Measurements from ENCODE around the gene FBXL15.
"Not testable (repeated sequence)": the region's sequence is repeated elsewhere in the genome, so short reads cannot be mapped to it uniquely, and the experiment has no call there.

FBXL15 gene

DNA sequence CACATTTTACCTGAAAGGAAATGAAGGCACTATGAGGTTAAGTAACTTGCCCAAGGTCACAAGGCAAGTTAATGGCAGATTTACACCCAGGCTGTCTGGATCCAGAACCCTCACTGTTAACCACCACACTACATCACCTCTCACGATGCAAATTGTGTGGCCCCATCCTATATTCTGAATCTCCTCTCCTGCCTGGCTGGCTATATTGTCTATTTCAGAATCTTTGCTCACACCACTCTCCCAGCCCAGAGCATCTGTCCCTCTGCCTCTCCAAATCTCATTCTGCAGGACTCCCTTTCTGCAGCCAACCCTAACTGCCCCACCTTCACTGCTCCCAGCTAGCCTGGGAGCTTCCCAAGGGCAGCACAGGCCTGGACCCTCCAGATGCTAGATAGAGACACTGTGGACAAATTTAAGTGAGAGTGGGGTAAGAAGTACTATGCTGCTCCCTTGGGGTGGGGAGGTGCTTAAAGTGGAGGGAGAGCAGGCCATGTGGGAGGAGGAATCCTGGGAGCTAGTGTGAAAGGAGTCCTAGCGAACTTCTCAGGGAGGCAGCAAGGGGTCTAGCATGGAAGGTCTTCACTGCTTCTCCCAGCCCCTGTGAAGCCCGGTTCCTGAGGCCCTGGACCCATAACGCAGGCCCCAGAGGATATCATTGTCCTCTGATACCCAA lies 11.0 kb downstream of the FBXL15 start:
- DNase-seq (ENCODE audit: low read depth): peak; percentile 54

DNA sequence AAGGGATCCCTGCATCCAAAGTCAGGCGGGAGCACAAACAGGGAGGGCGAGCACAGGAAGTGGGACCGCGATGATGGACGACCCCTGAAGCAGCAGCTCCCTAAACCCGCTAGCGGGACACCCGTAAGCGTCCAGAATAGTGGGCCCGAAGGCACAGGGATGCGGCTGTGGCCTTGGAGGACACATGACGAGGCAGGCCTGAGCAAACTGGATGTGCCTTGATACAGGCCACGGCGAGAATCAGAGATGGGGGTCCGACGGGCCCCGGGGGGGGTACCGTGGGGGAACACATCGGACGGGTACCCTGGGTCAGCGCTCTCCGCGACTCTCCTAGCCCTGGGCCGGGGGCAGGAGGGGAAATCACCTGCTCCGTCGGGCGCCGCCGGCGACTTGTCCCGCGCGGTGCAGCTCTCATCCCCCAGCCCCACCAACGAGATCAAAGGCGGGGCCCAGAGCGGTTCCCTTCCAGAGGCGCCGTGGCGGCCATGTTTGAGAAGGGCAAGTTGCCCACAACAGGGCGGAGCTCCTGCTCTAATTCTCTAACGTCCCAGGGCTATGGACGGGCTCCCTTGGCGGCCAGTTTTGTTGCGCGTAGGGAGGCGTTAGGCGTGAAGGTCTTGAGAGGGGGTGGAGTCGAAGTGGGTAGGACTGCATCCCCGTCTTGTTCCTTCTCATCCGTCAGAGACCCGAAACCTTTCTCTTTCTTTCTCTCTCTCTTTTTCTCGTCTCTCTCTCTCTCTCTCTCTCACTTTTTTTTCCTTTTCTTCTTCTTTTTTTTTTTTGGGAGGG lies 11.7 kb downstream of the FBXL15 start, which contains the start of gene CUEDC2:
TSS of gene CUEDC2 (minus strand) at position 413 of the 789 bp plus-strand sequence. CDS start 7,386 bp downstream, outside the sequence.
- peak; percentile 98 for DNase-seq (ENCODE audit: low read depth)

DNA sequence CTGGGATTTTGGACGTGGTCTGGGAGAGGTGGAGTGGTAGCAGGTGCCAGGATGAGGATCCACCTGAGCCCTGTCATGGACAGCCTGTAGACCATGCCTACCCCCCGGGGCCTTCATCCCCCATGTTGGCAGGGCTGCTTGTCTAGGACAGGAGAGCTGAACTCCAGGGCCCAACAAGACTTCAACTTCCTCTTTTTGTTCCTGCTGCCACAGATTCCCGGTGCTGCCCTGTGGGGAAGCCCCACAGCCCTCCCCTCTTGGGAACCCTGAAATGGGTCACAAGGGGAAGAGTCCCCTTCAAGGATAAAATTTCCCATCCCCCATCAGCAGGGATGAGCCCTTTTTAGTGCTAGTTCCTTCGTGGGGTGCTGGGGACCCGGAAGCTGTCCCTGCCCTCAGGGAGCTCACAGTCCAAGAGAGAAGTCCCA lies 13.0 kb downstream of the FBXL15 start:
- DNase-seq (ENCODE audit: low read depth): no peak

DNA sequence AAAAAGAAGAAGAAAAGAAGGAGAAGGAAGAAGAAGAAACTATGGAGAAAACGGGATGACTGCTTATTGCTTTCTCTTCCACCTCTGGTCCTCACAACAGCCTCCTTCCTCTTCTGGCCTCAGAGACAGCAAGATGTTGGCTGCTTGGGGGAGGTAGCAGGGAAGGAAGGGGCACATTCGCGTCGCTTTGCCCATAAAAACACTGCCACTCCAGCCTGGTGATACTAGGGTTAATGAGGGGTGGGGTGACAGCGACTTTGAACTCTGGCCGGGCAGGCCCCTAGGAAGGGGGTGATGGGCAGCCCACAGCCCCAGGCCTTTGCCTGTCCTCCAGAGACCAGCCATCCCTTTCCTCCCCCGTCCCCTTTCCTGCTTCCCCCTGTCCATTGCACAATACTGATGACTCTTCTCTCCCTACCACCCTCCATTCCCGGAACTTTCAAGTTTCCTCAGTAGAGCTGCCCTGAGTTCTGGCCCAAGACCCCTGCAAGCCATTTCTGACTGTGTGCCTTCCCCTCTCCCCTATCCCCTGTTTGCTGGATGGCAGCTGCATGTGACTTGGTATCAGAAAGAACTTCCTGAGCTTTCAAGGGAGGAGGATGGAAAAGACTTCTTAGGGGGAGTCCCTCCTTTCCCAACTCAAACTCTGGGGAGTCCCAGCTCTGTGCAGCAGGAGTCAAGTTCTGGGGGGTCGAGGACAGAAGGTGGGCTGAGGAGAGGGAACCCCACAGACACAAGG lies 13.9 kb downstream of the FBXL15 start:
- DNase-seq (ENCODE audit: low read depth): peak; percentile 59

DNA sequence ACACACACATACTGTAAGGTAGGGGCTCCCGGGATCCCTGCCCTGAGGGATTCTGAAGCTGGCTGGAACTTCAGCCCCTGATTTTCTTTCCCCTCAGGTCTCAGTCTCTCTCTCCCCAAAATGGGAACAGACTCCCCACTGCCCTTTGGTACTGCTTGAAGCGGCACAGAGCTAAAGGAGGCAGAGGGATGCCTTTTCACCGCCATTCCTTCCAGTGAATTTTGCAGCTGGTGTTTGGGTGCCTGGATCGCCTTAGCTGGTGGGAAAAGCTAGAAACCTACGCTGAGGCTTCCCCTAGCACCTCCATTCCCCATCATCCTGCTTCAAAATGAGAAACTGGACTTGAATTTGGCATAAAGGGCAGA lies 14.5 kb downstream of the FBXL15 start:
- DNase-seq (ENCODE audit: low read depth): no peak

DNA sequence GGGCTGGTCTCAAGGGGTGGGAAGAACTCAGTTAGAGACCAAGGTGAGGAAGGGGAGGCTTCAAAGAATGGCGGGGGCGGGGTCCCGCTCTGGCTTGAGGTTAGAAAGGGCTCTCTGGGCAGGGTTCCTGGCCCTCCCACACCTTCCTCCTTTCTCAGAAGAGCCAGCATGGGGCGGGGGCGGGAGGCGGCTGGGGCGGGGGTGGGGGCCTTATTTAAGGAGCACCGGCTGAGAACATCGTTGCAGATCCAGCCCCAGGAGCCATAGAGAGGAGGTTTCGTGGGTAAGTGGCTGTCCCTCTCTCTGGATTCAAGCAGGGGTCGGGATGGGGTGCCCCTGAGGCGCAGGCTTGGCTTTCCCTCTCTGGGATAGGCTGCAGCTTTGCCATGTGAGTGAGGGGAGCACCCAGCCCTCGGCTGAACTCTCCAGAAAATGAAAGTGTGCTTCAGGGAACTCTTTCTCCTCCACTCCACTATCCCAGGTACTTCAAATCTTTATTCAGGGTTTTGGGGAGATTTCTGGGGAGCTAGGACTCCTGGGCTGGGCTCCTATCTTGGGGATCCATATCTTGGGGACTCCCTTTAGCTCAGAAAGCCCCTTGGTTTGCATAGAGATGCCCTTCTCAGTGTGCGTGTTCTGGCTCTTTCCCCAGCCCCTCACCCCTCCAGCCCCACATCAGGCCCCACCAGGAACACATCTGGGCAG lies 15.0 kb downstream of the FBXL15 start:
- DNase-seq (ENCODE audit: low read depth): no peak

DNA sequence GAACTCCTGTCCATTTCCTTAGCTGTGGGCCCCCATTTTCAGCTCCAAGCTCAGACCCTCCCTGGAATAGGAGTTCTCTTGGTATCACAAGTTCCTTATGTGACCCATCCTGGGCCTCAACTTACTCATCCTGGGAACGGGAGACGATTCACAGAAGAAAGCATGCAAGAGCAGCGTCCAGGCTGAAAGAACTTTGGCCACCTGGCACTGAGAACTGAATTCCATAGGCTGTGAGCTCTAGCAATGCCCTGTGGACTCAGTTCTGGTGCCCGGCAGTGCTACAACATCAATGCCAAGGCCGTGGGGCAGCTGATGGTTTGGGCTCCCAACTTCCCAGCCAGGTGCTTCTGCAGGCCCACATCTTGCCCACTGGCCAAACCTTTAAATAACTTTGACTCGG lies 15.7 kb downstream of the FBXL15 start:
- no peak for DNase-seq (ENCODE audit: low read depth)

DNA sequence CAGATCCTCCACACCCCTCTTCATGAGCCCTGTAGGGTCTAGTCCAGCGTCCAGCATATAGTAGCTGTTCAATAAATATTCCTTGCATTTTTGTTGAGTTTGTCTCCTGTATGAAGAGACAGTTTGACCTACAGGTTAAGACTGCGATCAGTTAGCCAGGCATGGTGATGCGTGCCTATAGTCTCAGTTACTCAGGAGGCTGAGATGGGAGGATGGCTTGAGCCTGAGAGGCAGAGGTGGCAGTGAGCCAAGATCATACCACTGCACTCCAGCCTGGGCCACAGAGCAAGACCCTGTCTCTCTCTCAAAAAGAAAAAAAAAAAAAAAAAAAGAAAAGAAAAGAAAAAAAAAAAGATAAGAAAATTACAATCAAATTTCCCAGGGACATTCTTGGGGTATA lies 16.9 kb downstream of the FBXL15 start:
- no peak for DNase-seq (ENCODE audit: low read depth)

DNA sequence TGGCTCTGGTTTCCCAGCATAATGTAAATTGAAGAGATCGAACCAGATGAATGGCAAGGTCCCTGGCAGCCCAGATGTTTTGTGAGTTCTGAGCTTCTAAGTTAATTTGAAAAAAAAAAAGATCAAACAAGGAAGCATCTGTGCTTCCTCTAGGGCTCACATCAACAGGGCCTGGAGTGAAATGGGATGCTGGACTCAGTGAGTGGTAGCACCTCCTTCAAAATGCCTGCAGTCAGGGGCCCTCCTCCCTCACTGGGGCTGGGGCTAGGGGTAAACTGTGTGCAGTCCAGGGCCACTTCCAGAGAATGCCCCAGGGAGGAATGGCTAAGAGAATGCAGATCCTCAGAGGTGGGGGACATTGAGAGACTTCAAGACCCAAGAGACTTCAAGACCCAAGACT lies 17.7 kb downstream of the FBXL15 start:
- DNase-seq (ENCODE audit: low read depth): no peak

DNA sequence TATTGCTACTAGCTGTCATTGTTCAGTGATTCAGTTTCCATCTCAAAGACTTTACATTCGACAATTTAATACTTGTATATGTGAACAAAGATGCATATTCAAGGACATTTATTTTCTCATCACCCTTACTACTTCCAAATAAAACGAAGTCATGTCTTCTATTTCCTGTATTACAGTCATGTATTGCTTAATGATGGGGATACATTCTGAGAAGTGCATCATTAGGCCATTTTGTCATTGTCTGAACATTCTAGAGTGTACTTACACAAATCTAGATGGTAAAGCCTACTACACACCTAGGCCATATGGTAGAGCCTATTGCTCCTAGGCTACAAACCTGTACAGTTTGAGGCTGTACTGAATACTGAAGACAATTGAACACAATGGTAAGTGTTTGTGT lies 24.2 kb downstream of the FBXL15 start:
- no peak for DNase-seq (ENCODE audit: low read depth)

DNA sequence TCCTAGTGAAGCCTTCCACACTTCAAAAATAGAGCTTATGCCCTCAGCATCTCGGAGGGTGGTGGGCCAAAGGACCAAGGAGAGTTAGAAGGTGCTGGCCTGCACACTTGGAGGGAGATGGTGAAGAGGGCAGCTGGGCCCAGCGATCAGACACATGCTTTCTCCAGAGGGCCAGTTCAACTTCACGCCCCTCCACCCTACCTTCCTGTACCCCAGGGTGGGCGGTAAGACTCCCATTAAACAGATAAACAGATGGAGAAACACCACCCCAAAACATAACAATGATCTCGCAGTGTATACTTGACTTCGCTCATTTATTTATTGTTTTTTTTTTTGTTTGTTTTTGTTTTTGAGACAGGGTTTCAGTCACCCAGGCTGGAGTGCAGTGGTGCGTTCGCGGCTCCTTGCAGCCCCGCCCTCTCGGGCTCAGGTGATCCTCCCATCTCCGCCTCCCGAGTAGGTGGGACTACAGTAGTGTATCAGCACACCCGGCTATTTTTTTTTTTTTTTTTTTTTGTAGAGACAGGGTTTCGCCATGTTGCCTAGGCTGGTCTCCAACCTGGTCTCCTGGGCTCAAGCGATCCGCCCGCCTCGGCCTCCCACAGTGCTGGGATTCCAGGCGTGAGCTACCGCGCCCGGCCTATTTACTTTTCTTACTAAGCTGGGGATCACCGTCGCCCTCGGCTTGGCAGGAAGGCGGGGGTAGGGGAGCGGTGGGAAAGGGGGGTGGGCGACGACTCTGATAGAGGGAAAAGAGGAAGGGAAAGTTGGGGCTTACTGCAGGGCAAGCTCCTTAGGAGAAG lies 28.9 kb downstream of the FBXL15 start:
- DNase-seq (ENCODE audit: low read depth): peak; percentile 58

DNA sequence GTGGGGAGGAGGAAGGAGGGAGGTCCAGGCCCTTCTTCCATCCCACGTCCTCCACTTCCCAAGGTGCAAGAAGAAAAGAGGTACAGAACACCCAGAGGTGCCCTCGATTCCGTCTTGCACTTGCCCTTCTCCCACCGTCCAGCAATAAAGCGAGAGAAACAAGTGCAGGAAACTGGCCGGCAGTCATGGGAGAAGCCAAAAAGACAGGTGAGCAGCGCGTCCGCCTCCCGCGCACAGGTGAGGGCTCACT lies 29.4 kb downstream of the FBXL15 start:
- DNase-seq (ENCODE audit: low read depth): peak; percentile 29

DNA sequence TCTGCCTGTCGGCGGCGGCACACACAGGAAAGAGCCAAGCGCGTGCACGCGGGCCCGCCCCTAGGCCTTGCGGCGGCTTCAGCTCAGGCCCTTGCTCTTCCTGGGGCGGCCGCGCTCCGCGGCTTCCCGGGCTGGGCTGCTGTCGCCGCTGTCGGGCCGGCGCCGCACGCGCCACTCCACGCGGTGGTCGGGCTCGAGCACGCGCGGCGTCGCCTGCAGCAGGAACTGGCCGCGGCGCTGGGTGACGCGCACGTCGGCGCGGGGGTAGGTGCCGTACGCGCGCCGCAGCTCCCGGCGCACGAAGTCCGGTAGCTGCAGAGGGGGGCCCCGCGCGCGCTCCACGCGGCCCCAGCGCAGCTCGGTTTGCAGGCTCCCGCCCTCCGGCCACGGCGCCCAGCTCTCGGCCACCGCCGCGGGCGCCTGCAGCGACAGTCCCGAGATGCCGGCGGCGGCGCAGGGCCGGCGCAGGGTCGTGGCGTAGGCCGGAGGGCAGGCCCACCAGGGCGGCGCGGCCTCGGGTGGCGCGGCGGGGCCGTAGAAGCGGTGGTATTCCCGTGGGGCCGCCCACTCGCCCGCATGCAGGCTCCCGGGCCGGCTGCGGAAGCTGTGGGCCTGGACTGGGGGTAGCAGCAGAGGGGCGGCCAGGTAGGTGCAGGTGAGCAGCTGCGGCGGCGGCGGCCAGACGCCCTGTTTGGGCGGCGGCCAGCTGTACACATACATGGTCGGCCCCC lies 29.9 kb downstream of the FBXL15 start:
- DNase-seq (ENCODE audit: low read depth): peak; percentile 82

DNA sequence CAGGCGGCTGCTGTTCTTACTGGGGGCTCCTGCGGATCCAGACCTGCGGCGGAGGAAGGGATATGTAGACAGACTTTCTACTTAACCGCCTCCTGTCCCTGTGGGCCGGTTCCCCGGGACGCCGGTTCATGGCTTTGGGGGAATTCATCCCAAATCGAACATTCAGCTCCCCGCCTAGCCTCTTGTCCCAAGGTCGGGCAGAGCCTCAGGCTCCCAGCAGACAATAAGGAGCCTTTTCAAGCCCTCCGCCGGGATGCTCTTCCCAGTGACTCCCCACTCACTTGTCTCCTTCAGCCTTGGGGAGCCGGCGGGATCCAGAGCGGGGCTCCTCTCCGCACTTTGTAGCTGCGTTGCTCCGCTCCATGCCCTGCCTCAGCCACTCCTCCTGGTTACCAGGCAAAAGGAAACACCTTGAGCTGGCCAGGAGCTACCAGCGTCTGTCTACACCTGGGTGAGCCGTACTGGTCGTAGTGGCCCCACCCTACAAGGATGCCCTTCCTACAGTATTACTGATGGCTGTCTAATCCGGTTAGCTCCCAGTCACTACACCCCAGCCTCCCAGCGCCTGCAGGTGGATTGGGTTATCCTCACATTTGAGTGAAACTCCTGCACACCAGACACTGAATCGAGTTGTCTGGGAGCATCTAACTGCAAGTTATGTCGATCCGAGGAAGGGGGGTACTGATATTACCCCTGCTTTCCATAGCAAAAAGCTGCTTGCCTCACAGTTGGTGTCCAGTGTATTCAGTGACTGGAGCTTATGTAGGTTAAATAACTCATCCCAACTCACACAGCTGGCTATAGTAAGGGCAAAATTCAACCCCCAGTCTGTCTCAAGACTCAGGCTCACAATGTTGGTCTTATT lies 30.7 kb downstream of the FBXL15 start, which contains the start of gene C10orf95:
TSS of gene C10orf95 (minus strand) at position 439 of the 865 bp plus-strand sequence. CDS start 450 bp downstream, outside the sequence.
- DNase-seq (ENCODE audit: low read depth): peak; percentile 27

DNA sequence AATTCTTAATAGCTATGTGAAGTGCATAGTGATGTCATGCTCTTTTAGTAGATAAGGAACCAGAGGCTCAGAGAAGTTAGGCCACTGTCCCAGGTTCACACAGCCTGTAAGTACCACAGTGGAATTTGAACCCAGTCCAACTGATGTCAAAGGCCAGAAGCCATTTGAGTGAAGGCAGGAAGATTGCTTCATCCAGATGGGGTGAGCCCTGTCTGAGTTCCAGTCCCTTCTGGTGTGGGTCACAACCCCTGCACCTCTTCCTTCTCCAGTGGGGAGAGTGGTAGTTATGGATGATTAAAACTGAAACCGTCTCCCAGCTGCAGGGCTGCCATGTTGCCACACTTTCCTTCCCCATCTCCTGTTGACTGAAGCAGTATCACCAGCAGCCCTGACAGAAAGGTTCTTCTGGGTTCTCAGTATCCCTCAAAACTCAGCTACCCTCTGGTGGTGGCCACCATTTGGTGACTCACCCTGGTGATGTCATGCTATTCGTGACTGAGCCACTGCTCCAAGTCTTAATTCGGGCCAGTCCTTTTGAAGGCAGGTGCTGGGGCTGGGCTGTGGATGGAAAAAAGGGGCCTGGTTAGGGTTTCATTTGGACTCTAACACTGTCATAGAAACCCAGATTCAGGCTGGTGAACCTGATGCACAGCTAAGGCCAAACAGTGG lies 32.2 kb downstream of the FBXL15 start:
- peak; percentile 90 for DNase-seq (ENCODE audit: low read depth)

DNA sequence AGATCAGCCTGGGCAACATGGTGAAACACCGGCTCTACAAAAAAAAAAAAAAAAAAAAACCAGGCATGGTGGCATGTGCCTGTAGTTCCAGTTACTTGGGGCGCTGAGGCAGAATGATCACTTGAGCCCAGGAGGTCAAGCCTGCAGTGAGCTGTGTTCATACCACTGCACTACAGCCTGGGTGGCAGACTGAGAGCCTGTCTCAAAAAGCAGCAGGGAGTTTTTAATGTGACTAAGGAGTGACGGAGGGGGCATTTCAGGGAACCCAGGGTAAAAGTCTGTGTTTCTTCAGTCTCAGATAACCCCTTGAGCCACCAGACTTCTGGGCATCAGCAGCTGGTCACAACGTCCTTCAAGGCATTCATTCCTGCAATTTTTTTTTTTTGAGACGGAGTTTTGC lies 32.9 kb downstream of the FBXL15 start:
- no peak for DNase-seq (ENCODE audit: low read depth)

DNA sequence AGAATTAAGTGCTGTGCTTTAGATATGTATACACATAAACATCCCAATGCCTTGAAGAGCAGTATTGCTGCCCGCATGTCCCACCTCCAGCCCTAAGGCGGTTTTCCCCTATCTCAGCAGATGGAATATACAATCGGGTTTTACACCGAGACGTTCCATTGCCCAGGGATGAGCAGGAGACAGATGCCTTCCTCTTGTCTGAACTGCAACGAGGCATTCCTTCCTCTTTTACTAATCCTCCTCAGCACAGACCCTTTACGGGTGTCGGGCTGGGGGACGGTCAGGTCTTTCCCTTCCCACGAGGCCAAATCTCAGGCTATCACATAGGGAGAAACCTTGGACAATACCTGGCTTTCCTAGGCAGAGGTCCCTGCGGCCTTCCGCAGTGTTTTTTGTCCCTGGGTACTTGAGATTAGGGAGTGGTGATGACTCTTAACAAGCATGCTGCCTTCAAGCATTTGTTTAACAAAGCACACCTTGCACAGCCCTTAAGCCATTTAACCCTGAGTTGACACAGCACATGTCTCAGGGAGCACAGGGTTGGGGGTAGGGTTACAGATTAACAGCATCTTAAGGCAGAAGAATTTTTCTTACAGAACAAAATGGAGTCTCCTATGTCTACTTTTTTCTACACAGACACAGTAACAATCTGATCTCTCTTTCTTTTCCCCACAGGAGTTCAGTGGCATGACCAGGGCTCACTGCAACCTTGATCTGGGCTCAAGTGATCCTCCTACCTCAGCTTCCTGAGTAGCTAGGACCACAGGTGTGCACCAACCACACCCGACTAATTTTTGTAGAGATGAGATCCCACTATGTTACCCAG lies 34.2 kb downstream of the FBXL15 start:
- DNase-seq (ENCODE audit: low read depth): not testable (repeated sequence)

DNA sequence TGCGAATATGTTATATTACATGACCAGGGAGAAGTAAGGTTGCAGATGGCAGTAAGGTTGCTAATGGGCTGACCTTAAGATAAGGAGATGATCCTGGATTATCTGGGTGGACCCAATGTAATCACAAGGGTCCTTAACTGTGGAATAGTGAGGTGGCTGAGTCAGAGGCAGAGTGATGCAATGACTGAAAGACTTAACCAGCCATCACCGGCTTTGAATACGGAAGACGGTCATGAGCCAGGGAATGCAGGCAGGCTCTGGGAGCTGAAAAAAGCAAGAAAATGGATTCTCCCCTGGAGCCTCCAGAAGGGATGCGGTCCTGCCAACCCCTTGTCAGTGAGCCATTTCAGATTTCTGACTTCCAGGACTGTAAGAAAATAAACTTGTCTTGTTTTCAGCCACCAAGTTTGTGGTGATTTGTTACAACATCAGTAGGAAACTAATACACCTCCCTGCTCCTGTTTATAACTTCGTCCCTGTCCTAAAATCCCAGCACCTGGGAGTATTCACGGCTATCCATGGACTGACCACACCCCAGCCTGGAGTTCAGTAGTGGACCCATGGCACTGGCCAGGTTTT lies 35.3 kb downstream of the FBXL15 start:
- peak; percentile 92 for DNase-seq (ENCODE audit: low read depth)
